Head of caudate nucleus (tissue), 42 donors: ENCODE results near the gene APOBEC4.
"Not testable (repeated sequence)": the region's sequence is repeated elsewhere in the genome, so short reads cannot be mapped to it uniquely, and the experiment has no call there.

Experiments
- DNase-seq, 42 donors: peaks; one replicate each; pipeline versions ENCODE4 v3.0.0 to v3.0.0-alpha.2; 2020 to 2021; ENCODE audit warnings: mixed read lengths in 7 of 42
- intact Hi-C: fragments of 100-400 bp; cut with DNase I; formaldehyde crosslinking; loops from one replicate; pipeline ENCODE4 v1.15.0; 2022

APOBEC4 gene

DNA sequence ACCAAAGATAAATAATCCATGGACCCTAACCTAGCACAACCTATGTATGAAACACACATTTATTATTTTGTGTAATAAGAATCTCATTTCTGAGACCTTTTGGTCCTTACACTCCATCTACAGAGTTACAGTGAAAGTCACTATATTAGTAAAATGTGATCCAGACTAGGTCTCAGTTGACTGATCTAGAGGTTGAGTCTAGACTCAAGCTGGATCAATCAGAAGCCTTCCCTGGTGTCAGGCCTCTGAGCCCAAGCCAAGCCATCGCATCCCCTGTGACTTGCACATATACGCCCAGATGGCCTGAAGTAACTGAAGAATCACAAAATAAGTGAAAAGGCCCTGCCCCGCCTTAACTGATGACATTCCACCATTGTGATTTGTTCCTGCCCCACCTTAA lies 40.1 kb downstream of the APOBEC4 start:
- intact Hi-C loops, DNase-seq: not testable (repeated sequence)

DNA sequence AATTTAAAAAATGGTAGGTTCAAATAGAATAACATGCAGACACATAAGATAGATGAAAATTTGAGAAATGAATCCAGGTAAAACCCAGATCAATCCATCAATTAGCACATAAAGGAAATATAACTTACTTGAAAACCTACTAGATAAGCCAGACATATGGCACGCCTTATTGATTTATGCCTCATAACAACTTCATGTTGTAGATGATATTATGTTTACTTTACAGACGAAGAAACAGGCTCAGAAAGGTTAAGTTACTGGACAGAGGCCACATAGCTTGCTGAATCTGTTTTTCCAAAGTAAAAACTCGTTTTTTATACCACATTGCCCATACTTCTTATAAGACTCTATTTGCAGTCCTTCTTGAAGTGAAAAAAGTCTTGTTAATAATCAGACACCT lies 40.7 kb downstream of the APOBEC4 start:
- DNase-seq = no peak
- intact Hi-C loops = no loop called here

DNA sequence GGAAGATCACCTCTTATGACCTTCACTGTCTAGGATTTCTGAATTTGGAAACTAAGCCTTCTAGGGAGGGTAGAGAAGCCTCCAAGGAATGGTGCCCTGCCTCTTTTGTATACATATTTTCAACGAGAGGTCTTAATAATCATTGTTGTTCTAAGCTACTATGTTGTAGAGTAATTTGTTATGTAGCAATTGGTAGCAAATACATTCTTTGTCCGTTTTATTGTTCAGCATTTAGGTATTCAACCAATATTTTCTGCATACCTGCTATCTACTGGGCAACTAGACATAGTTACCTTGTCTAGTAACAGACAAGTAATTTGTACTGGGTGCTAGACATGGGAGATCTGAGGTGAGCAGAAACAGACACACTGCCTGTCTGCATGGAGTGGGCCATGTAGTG lies 42.1 kb downstream of the APOBEC4 start:
- intact Hi-C loops = no loop called here
- DNase-seq = no peak

DNA sequence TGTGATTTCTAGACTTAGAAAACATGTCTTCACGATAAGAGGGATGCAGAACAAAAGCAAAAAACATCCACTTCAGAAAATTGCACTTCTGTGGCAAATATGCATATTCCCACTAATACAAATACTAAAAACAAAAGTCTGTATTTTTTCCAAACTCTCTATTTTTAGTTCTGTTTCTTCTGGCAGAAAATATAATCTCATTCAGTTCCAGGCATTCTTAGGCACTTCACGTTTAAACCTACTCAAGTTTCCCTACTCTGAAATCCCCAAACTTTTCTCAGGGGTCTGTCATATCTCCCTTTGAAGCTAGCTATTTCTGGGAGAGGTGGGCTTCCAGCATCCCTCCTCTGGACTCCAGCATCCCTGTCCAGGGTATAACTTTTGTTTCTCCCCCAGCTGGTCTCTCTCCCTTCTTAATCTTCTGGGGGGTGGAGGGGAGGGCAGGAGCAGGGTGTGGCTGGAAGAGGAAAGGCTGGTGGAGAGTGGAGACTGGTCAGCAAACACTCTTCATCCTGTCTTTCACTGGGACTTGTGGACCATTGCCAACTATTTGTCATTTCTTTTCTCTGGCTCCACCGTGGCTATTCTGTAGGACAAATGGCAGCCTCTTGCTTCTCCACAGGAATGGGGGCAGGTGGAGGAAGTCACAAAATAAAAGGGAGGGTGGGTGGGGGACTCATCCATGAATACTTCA lies 43.2 kb downstream of the APOBEC4 start:
- DNase-seq = no peak
- intact Hi-C loops = no loop called here

DNA sequence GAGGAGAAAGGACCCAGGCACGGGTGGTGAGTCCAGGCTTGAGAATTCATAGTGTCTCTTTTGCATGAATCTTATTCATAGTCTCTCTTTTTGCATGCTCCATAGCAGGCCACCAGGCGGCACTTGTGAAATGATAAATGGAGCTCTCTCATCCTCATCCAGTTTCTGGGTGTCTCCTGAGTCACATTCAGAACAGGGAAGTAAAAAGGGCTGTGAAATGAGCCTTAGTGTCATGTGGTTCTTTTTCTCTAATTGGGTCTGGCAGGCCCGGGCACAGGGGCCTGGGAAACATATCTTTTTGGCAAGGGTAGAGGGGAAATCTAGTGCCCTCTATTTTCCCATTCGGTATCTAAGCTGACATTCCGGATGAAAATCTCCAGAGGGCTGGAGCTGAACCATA lies 43.8 kb downstream of the APOBEC4 start:
- intact Hi-C loops = no loop called here
- peak; percentile 44 to 91 (median 78) for DNase-seq

DNA sequence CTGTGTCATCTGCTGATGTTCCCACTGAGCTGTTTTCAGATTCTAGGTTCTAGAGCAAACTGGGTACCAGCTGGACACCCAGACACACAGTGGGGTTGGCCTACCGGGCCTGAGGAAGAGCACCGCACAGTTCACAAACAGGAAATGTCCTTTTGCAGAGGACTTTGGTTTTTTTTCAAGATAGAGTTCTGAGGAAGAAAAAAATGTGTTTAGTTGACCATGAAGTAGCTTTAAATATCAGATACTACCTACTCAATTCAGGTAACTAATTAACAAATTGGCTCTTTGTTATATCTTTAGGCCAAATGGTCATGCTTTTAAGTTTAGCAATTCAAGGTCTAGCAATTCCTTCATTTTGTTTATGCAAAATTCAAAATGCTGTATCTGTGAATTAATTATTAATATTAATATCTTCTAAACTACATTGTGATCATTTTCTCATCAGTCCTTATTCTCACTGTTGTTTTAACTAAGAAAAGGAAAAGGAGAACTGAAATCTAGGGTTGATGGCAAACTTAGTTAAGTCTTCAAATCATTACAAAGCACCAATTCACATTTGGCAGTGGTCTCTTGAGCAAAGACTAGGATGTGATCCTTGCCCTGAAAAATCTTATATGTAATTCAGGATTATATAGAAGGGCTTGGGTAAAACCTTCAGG lies 45.7 kb downstream of the APOBEC4 start:
- DNase-seq = no peak
- intact Hi-C loops = no loop called here

DNA sequence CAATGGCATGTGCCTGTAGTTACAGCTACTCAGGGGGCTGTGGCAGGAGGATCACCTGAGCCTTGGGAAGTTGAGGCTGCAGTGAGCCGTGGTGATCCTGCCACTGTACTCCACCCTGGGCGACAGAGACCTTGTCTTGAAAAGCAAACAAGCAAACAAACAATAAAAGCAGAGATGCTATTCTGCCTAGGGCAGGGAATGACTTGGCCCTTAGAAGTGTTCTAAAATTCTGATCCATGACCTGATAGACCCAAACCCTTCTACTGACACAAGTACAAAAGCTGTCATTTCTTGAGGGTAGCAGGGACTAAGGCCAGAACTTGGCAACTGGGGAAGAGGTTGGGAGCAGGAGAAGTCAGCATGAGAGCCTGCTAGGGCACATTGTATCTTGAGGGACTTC lies 47.2 kb downstream of the APOBEC4 start:
- intact Hi-C loops = no loop called here
- DNase-seq = no peak

DNA sequence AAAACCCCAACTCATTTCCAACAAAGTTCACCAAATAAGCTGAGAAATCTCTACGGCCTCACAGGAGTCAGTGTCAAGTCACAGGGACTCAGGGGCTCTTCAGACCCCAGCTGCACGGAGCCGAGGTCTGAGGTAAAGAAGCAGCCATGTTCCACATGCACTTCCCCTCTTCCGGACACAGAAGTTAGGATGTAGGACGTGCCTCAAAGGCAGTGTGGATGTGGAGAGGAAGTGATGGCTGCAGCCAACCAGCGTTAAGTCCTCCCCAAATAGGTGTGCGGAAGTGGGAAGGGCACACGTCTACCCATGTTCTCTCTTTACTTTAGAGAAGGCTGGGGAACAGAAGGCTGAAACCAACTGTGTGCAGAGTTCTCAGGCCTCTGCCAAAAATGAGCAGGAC lies 48.3 kb downstream of the APOBEC4 start:
- intact Hi-C loops = no loop called here
- peak in 1 of 42 donors; percentile 41 for DNase-seq

DNA sequence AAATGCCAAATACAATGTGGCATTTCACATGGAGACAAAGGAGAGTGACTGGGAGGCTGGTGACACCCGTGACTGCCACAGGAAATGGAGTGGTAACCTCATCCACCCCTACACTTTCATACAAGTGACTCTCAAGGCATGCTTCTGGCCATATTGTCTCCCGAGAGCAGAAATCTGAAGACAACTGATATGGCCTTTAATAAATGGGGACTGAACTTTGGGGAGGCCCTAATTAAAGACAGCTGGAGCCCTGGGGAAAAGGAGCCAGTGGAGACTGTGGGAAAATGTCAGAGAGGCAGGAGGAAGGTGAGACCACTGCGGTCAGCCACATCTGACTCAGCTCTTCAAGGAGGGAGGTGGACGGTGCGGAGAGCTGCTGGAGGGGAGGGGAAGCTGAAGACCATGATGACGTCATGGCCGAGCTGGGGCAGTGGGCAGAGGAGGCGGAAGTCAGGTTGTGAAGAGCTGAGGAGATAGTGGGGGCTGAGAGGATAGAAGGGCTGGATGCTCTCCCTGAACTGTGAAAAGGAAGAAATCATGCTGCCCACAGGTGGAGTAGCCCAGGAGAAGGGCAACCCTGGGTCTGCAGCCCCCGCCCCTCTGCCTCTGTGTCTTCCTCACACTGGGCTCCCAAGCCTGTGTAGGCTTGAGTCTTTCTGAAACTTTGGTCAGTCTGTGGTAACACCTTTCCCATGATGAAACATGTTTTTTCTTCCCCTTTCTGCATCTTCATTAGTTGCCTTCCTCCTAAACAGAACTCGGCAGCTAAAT lies 48.9 kb downstream of the APOBEC4 start:
- intact Hi-C loops = no loop called here
- peak in 6 of 42 donors; percentile 21 to 52 (median 36) for DNase-seq

DNA sequence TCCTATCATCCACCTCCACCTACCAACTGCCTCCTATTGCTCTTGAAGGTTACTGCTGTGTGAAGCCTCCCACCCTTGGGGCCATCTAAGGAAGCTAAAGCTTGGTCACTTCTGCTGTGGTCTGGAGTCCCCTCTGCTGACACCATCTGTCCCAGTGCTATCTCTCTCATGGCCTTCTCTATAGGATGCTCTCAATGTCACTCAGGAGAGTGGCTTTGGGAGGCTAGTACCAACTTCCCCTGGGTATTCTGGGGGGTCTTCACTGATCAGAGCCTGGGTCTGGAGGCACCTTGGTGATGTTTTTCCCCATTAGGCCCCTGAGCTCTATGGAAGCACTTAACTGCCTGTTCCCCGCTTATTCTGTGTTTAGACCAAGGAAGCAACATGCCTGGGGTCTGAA lies 50.6 kb downstream of the APOBEC4 start:
- DNase-seq = no peak

DNA sequence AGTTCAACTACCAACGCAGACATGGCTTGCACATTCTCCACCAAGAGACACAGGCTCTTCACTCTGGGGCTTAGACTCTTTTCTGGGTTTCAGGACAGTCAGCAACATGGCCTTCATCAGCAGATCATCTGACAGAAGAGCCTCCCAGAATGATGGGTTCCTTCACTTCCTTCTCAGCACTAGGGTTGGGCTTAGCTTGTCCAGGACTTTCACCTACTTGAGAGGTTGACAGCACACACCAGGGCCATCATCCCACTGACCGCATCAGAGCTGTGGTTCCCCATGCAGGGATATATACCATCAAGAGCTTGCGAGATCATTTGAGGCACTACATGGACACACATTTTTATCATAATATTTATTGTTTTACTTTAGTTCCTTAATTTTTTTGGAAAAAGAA lies 52.5 kb downstream of the APOBEC4 start:
- intact Hi-C loops = no loop called here
- DNase-seq = no peak

More for the DNA sequence above, 50.6 kb downstream of the APOBEC4 start:
- intact Hi-C loops = no loop called here

DNA sequence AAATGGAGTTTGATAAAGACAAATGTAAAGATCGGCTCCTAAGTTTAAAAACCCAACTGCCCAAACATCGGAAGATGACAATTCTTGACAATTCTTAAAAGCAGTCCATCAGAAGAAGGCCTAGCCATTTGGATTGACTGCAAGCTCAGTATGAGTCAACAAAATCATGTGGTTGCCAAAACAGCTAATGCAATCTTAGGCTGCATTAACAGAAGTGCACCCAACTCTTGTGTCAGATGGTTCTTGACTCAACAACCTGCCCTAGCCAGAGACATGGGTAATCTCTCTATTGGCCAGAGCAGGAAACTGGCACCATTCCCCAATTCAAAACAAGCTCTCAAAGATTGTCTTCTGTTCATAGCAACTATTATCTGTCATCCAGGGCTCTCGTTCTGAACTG lies 53.0 kb downstream of the APOBEC4 start:
- intact Hi-C loops = no loop called here
- no peak for DNase-seq

DNA sequence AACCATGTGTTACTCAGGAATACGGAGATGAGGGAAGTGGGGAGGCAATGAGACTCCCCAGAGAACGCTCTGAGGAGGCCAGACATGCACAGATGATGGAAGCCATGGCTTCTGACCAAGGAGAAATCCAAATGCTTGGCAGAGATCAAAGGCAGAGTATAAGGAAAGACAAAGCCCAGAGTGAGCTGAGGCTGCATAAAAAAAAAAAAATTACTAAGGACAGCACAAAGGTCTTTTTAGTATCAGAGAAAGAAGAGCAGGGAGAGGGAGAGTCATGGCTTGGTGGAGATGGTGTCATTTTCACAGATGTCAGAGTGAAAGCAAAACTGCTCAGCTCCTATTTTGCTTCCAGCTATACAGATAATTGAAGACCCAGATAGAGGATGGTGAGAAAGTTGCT lies 54.7 kb downstream of the APOBEC4 start:
- DNase-seq = peak in 1 of 42 donors; percentile 43

DNA sequence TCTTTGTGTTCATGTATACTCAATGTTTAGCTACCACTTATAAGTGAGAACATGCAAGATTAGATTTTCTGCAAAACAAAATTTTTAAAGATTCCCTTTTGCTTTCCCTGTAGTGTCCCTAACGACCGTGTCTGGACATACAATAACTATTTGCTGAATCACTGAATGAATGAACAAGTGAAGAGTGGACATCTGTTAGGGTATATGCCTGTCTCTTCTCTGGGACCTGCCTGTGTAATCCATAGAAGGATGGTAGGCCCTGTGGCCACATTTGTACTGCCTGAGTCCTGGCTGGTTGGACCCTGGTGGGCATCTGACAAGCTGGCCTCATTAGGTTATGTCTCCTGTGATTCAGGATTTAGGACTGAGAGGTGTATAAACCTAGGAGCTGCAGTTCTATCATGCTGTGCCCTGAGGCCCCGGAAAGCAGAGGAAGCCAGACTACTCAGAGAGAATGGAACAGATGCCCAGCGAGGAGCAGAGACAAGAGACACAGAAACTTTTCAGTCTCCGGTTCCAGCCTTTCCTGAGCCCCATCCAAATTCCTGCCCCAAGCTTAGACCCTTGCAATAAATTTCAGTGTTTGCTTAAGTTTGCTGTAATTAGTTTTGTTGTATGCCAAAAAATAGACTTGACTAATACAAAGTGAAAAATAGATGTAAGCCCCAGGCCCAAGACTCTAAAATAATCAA lies 55.3 kb downstream of the APOBEC4 start:
- DNase-seq = peak in 1 of 42 donors; percentile 31
- intact Hi-C loops = no loop called here

More for the DNA sequence above, 54.7 kb downstream of the APOBEC4 start:
- intact Hi-C loops = no loop called here

DNA sequence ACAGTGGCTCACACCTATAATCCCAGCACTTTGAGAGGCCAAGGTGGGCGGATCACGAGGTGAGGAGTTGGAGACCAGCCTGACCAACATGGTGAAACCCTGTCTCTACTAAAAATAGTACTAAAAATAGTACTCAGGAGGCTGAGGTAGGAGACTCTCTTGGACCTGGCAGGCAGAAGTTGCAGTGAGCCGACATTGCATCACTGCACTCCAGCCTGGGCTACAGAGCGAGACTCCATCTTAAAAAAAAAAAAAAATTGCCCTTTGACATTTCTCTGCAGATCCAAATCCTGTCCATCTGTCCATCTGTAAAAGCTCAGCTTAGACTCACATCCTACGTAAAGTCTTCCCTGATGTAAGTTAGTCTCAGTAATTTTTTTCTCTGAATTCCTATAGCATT lies 56.6 kb downstream of the APOBEC4 start:
- intact Hi-C loops = no loop called here

More for the DNA sequence above, 56.6 kb downstream of the APOBEC4 start:
- DNase-seq = no peak
